GM19452 (cell line): Measurements from ENCODE around the gene HCRTR1.

Source experiments
- ATAC-seq: cut with Tn5 transposase; IDR thresholded peaks from one replicate; pipeline ENCODE4 v1.9.1; 2021; ENCODE audit not compliant: unreplicated experiment

HCRTR1 gene

DNA sequence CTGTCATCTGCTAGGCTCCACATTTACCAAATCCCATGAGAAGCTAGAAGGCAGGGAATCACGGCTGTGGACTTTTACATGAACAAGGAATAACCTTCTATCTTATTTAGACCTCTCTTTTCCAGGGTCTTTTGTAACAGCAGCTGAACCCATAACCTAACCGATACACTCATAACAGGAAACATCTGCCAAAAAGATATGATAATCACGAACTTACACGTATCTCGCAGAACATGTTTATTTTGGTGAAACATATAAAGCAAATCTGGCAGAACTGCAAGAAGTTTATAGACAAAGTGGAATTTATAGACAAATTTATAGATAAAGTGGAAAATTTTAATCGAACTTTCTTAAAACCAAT is 20.8 kb upstream of the HCRTR1 start:
- ATAC-seq: no peak

DNA sequence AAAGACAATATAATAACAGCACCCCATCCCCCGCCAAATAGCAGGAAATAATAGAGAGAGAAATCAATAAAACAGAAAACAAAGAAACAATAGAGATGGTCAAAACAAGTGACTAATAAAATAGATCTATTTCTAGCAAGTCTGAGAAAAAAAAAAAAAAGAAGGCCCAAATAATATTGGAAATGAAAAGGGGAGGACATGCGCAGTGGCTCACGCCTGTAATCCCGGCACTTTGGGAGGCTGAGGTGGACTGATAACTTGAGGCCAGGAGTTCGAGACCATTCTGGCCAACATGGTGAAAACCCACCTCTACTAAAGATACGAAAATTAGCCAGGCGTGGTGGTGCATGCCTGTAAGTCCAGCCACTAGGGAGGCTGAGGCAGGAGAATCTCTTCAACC is 18.5 kb upstream of the HCRTR1 start:
- ATAC-seq: no peak

DNA sequence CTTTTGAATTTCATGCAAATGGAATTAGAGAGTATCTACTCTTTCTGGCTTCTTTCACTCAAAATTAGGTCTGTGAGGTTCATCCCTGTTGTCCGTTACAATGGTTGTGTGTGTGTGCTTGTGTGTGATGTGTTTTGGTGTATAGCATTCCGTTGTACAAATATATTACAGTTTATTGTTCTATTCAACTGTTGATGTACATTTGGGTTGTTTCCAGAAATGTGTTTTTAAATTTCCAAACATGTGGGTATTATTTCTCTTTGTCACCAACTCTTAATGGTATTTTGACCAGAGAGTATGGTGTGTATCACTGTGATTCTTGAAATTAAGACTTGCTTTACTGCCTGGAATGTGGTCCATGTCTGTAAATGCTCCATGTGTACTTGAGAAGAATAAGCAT is 16.8 kb upstream of the HCRTR1 start:
- ATAC-seq: no peak

DNA sequence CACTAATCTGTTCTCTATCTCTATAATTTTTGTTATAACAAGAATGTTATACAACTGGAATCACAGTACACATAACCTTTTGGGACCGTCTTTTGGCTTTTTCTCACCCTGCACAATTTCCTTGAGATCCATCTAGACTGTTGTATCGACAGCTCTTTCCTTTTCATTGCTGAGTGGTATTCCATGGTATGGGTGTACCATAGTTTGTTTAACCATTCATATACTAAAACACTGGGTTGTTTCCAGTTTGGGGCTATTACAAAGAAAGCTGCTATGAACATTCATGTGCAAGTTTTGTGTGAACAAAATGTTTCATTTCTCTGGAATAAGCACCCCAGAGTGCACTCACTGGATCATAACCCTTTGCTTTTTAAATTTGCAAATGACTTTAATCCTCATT is 15.4 kb upstream of the HCRTR1 start:
- ATAC-seq: no peak

DNA sequence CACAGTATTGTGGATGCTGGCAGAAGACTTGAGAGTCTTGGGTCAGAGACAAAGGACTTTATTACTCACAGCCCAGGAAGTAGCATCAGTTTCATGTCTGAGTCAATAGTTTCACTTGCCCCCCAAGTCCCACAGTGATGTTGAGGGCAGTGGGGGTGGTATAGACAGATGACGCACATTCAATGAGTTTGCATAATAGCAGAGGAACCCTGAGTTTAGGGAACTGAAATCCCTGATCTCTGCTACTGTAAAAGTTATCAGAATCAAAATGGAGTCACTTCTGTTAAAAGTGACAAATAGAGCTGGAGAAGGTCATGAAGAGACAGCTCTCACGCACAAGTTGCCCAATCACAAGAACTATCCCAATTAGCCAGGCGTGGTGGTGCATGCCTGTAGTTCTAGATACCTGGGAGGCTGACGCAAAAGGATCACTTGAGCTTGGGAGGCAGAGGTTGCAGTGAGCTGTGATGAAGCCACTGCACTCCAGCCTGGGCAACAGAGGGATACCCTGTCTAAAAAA is 11.5 kb upstream of the HCRTR1 start:
- peak; percentile 96 for ATAC-seq

DNA sequence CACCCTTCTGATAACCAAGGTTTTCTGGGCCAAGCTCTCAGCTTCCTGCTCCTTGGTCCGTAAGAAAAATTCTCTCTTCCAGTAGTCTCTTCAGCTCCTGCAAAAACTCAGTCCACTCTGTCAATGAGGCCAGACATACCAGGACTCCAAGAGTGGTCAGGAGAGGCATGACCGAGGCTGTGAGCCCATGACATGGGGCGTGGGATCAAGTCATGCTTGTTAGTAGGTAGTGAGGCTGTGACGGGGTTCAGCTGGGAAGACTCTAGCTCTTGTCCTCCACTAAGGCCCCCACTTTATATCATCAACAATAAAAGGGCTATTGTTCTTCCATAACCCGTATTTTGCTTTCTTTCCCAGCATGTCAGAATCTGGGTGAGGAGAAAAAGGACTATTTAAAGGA is 10.1 kb upstream of the HCRTR1 start:
- no peak for ATAC-seq

DNA sequence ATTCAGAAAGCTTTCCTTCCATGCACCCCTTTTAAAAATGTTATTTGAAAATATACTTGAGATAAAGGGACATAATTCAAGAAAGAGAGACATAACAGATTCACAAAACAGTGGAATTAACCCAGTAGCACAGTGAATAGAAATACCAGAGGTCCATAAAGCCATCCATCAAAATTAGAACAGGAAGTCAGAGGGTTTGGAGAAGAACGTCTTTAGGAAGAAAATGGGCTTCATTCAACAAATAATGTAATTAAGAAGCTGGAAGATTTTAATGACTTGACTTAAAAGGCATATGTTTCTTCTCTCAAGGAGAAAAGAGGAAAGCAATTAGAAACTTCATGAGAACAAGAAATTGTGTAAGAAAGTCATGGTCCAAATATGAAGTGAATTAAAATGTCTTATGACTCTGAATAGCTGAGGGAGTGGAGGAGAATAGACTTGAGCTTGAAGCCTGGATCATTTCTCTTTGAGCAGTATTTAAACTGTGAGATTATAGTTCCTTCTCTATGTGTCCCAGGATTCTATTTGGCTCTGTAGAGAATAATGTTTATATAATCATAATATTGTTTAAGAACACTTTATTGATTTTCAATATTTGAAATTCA is 7.9 kb upstream of the HCRTR1 start:
- no peak for ATAC-seq

DNA sequence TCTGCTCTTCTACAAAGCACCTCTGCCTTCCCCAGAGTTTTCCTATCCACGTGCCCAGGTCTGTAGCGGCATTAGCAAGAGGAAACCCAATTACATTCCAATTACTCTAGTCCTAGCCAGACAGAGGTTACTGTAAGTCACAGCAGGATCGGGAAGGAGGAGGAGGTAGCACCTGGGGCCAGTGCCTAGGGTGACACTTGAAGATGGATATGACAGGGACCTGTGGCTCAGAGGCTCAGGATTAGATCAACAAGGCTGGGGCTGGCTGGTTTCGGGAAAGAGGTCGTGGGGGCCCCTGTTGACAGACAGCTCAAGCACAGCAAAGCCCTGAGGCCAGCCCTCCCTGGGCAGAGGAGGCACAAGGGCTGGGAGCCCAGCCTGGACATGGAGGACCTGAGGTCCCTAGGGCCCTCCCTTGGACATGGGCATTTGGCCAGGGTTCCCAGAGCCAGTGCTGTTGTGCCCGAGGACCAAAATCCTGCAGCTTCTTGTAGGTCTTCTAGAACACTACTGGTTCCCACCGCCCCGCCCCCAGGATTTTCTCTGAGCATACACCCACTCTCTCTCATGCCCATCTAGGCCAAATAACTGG is 3.0 kb upstream of the HCRTR1 start:
- ATAC-seq: no peak

DNA sequence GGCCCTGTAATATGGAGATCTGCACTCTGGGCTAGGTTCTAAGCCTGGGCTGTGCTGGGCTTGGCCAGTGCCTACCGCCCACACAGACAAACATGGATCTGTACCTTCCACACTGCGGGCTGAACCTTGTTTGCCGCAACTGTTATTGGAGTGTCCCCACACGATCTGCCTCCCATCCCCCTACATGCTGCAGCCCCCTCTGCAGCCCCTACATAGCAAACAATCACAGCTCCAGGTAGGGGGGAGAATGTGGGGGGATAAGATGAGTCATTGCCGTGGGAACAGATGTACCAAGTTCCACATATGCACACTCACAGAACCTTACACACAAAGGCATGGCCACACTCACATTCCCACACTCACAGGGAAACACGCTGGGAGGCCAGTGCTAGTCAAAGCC is 2.1 kb upstream of the HCRTR1 start:
- no peak for ATAC-seq

DNA sequence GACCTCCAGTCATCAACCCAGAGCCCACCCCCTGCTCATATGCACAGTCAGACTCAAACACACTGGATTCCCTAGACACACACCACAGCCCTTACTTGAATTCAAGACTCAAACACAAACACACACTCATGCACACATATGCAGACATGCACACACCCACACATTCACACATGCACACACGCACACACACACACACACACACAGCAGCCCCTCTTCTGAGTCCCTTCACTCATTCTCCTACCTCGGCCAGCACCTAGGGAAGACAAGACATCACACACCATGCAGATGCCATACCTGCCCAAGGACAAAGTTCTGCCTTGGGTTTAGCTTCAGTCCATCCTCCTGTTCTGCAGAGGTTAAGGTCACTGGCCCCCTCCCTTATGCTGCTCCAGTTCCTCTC is 1.6 kb upstream of the HCRTR1 start:
- ATAC-seq: no peak

DNA sequence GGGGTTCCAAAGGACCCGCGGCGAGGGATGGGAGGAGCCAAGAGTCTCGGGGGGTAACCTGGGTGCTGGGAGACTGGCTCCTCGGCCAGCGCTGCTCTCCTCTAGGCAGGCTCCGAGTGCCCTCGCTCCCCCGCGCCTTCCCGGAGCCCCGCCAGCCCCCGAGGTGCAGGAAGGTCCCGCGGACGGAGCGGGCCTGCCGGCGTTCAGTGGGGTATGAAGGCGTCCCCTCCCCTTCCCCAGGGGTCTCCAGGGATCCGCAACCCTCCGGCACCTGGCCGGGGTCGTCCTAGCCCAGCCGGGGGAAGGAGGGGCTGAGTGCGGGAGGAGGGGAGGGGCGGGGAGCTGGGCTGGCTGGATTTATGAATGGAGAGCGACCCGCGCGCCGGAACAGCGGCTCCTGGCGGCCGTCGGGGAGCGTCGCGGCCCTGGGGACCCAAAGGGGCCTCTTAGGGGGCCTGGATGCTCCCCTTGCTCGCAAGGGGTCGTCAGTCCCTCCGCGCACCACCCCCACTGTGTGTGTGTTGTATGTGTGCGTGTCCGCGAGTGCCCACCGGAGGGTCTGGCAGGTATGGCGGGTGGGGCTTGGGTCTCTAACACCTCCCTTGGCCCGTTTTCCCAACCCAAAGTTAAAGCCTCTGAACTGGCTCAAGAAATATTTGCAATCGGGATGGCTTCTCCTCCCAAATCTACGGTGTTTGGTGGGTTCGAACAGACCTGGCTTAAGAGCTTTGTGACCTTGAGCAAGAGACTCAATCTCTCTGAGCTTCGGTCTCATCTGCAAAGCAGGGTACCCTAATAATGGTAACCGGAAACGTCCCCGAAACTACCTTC is 642 bp downstream of the HCRTR1 start:
- ATAC-seq: no peak

DNA sequence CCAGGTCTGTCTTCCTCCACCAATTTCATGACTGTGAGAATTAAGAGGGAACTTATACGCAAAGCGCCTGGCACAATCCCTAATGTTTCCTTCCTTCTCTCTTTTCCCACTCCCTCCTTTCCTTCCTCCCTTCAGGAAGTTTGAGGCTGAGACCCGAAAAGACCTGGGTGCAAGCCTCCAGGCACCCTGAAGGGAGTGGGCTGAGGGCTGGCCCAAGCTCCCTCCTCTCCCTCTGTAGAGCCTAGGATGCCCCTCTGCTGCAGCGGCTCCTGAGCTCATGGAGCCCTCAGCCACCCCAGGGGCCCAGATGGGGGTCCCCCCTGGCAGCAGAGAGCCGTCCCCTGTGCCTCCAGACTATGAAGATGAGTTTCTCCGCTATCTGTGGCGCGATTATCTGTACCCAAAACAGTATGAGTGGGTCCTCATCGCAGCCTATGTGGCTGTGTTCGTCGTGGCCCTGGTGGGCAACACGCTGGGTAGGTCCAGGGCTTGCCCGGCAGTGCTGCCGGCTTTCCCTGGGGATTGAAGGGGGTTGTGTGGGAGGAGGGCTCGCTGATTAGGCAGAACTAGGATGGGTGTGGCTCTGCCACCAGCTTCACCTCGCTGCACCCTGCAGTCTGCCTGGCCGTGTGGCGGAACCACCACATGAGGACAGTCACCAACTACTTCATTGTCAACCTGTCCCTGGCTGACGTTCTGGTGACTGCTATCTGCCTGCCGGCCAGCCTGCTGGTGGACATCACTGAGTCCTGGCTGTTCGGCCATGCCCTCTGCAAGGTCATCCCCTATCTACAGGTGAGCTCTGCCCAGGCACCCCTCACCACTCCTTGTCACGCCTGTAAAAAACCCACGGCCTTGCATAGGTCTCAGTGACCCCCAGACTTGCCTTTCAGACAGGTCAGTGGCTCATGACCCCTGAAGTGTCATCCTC is 1.7 kb downstream of the HCRTR1 start:
- ATAC-seq: no peak

DNA sequence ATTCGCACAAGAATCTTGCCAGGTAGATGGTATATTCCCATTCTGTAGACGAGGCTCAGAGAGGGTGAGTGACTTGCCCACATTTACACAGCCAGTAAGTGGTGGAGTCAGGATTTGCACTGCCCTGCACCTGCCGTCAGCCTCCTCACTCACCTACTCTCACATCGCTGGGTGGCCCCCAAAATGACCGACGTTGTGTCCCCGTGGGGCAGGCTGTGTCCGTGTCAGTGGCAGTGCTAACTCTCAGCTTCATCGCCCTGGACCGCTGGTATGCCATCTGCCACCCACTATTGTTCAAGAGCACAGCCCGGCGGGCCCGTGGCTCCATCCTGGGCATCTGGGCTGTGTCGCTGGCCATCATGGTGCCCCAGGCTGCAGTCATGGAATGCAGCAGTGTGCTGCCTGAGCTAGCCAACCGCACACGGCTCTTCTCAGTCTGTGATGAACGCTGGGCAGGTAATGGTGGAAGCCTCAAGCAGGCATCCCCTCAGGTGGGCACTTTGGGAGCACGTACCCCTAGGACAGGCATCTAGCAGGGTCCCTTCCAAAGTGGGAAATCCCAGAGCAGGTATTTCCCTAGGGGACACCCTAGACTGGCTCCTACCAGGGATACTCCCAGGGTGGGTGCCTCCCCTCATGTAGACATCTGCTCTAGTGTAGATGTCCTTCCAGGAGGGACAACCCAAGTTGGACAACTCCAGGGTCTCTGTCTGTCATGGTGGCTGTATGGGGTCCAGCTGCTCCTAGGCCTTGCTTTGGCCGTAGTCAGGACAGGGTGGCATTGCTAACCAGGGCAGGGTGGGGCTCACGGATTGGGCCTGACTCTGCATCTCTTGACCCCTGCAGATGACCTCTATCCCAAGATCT is 3.4 kb downstream of the HCRTR1 start:
- ATAC-seq: no peak

DNA sequence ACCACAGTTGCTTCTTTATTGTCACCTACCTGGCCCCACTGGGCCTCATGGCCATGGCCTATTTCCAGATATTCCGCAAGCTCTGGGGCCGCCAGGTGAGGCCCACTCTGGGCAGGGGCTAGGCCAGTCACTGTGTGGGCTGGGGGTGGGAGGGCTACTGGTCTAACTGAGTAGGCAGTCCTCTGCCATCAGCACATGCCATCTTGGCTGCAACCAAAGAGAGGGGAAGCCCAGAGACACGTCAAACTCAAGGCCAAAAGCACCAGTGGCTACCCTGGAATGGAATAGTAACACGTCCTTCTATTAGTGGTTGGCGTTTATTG is 4.0 kb downstream of the HCRTR1 start:
- ATAC-seq: no peak

DNA sequence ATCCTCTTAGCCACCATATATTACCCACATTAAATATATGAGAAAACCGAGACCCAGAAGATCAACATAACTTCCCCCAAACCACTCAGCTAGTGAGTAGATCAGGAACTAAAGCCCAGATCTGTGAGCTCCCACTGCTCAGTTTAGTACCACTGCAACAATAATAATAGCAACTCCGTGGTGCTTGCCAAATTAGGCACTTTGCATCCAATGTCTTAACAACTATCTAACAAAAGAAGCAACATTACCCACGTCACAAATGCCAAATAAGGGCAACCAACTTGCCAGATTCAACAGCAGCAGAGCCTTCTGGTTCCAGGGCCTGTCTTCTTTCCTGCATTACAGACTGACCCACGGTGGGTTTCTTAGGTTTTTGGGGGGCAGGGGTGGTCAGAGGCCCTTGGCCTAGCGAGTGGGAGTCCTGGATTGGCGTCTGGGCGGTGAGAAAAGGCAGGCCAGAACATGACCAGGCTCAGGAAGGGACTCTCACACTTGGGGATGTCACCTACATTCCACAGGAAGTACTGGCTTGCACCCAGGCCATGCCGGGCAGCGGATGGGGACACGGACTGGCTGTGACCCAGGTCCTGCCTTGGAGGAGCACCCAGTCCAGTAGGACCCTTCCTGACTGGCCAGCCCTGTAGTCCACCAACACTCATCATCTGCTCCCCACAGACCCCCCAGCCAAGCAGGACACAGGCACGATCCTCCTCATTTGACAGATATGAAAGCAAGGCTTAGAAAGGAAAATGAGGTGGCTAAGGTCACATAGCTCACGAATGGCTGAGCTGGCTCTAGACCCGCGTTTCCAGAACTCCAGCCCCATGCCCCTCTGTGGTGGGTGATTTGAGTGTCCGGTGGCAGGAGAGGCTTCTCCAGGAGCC is 4.6 kb downstream of the HCRTR1 start:
- ATAC-seq: no peak

DNA sequence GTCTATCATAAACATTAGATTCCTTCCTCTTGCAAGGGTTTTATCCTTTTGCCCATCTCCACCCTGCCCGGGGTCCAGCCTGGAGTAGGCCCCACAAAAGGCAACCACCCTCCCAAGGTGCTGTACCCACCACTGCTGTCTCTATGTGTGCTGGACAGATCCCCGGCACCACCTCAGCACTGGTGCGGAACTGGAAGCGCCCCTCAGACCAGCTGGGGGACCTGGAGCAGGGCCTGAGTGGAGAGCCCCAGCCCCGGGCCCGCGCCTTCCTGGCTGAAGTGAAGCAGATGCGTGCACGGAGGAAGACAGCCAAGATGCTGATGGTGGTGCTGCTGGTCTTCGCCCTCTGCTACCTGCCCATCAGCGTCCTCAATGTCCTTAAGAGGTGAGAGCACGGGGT is 5.9 kb downstream of the HCRTR1 start:
- no peak for ATAC-seq

DNA sequence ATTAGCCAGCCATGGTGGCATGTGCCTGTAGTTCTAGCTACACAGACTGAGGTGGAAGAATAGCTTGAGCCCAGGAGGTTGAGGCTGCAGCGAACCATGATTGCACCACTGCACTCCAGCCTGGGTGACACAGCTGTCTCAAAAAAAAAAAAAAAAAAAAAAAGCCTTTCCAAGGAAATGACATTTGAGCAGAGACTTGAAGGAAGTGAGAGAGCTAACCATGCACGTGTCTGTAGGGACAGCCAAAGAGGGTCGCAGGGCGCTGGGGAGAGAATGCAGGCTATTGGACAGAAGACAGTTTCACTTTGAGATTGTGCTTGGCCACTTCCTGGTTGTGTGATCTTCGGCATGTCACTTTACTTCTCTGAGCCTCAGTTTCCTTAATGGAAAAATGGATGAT is 6.8 kb downstream of the HCRTR1 start:
- ATAC-seq: no peak

DNA sequence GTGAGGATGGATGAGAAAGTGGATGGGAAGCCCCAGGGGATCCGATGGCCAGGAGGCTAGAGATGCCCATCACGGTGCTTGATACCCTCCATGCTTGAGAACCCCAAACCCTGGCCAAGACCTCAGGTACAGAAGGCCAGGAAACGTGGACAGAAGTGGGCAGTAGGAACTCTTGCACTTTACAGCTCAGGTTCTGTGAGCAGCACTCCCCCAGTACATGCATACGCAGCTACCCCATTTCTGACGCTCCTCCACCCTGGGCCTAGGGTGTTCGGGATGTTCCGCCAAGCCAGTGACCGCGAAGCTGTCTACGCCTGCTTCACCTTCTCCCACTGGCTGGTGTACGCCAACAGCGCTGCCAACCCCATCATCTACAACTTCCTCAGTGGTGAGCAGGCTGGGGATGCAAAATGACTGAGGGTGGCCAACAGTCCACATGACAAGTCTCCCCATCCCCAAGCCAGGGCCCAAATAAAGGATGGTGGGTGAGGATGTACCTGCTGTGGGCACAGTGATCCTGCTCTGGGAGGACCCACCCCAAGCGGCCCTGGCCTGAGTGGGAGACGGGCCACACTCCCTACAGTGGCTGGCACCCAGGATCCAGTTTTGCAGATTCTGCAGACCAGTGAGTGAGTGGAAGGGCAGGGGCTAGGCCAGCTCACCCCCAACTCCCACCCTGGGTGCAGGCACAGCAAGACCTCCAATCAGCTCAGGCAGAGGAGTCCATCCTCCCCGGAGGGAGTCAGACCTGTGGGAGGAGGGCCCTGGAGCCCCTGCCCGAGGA is 7.4 kb downstream of the HCRTR1 start:
- no peak for ATAC-seq
